HG03196 (cell line): Measurements from ENCODE around the gene SNW1.
"Not testable (repeated sequence)": the region's sequence is repeated elsewhere in the genome, so short reads cannot be mapped to it uniquely, and the experiment has no call there.

Experiments used
- ATAC-seq: cut with Tn5 transposase; IDR thresholded peaks from one replicate; pipeline ENCODE4 v1.9.1; 2021; ENCODE audit not compliant: unreplicated experiment

The SNW1 gene

DNA sequence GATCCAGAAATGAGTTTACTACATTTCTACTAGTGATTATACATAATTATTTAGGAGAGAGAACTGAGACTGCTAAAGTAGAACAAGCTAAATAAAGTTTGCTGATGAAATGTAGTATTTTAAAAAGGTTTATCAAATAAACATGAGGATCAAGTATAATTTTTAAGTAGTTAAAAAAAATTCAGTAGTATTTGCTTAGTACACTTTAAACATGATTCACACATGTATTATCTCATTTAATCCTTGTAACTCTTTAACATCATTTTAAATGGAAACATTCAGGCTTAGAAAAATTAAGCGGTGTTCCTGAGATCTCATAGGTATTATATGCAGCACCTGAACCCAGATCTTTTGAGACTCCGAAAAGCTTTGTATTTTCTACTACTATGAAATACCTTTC lies 8.7 kb downstream of the SNW1 start:
- ATAC-seq = no peak

- not testable (repeated sequence) for ATAC-seq
These were observed 13.5 kb downstream of the SNW1 start for GRCh38 chr14:77747425-77747824.

- no peak for ATAC-seq
These were observed 14.8 kb downstream of the SNW1 start for GRCh38 chr14:77746064-77746702.

- ATAC-seq = no peak
These were observed 19.5 kb downstream of the SNW1 start for GRCh38 chr14:77741438-77741837.

- ATAC-seq = no peak
These were observed 22.3 kb downstream of the SNW1 start for GRCh38 chr14:77738559-77739250.

GRCh38 chr14:77730976-77731497 lies 29.9 kb downstream of the SNW1 start:
- ATAC-seq = no peak

GRCh38 chr14:77722301-77722700 lies 38.7 kb downstream of the SNW1 start:
- ATAC-seq = no peak

DNA sequence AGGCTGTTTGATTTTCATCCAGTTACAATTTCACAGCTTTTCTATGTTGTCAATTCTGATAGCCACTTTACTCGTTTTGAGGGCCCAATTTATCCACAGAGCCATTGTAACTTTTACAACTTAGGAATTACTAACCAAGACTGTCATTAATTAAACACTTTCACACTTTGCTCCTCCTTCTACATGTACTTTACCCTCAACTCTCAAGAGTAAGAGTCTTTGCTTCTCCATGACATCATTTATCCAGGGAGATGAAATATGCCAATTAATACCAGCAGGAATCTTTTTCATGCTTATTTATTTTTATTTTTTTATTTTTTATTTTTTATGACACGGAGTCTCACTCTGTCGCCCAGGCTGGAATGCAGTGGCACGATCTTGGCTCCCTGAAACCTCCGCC lies 39.5 kb downstream of the SNW1 start:
- ATAC-seq = no peak

DNA sequence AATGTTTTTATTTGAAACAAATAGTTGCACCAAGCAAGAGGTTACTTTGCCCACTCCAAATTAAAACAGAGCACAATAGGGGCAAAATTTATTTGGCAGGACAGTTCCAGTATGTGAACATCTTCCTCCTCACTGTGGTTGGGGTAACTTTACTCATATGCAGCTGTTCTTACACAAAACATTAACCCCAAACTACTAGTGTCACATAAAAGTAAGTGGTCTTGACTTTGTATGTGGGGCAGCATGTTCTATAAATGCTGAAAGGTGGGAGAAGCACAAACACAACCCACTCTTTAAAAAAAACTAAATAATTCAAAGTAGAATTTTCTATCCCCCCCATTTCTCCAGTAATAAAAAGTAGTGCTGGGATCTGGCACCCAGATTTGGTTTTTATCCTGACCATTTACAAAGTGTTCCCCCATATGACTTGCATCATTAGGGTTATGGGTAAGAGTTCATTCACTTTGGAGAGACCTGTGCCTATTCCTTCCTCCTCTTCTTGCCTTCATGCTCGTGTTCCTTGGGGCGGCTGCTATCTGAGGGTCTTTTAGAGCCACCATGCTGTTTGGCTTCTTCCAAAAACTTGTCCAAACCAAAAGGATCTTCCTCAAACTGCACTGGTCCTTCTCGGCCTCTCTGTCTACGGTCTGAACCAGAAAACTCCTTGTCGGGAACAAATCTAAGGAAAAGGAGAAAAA lies 43.2 kb downstream of the SNW1 start:
- ATAC-seq = no peak

DNA sequence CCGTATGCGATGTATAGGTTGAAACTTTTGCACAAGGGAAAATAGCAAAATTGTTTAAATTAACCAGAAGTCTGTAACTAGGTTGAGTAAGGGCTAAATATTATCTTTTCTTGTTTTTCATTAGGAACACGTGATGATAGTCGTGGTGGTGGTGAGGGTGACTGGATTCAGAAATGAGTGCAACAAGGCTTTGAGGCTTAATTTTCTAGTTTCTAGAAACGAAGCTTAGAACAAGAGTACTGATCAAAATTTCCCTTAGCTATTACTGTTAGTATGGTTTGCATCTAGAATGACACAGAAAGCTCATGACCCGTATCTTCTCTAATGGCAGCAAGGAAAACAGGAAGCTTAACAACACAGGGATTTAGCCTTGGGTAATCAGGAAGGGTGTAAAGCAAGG lies 46.0 kb downstream of the SNW1 start:
- ATAC-seq = no peak

- no peak for ATAC-seq
These were observed 50.6 kb downstream of the SNW1 start for GRCh38 chr14:77710364-77710763.

- ATAC-seq = no peak
These were observed 51.5 kb downstream of the SNW1 start for GRCh38 chr14:77709412-77709811.

DNA sequence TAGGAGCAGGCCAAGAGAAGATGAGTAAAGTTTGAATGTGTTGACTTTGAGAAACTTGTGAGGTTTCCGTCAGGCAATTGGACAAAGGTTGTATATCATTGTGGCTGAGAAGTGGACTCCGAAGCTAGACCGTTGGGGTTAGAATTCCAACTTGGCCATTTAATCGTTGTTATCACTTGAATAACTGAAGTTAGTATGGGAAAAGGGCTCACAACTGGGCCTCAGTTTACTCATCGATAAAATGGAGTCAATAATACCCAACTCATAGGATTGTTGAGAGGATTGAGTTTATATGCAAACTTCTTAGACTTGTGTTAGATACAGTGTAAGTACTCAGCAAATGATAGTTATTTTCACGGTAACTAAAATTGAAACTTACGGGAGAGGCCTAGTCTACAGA lies 52.2 kb downstream of the SNW1 start:
- no peak for ATAC-seq

DNA sequence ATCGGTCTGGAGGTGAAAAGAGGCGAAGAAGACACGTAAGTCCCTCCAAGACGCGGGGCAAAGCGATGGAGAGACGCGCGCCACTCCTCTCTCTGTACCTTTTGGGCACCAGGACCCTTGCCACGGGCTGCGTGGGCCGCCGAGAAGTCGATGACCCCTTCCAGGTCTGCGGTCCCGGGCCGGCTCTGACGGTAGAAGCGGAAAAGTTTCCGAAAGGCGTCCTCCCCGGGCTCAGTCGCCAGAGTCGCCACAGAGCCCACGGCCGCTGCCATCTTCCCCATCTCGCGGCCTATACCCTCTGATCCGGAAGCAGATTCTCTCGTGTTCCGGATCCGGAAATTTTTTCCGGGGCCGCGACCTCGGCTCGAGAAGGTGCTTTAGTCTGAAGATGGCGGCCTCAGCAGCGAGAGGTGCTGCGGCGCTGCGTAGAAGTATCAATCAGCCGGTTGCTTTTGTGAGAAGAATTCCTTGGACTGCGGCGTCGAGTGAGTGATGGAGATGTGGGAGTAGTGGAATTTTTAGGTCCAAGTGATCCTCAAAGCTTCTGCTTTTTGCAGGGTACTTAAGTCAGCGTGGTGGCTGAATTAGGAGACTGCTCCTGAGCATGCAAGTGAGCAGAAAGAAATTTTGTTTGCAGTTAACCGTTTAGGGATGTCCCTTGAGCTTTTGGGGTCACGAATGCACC lies 53.1 kb downstream of the SNW1 start, which contains the start of the genes ALKBH1 and SLIRP:
Gene ALKBH1, minus strand, starts transcription at position 300 of the 685 bp plus-strand sequence. Its CDS starts 19 bp downstream, at position 281.
Gene SLIRP, plus strand, starts transcription at position 380 of the 685 bp plus-strand sequence. Its CDS starts 9 bp downstream, at position 389.
- ATAC-seq = peak; percentile 95

DNA sequence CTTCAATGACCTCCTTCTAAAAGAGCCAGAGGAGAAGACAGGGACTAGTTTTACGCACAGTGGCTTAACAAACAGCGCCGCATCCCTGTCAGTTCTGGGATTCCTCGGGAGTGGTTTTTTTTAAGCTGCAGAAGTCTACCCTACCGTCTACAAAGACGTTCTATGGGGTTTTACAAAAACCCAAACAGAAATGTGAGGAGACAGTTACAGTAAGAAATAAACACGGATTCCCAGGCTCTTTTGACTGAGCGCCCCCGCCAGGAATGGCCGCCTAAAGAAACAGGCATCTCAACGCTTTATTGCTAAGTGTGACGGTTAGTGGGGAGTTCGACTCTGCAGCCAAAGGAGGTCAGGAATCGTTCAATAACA lies 53.6 kb downstream of the SNW1 start:
- peak; percentile 15 for ATAC-seq

DNA sequence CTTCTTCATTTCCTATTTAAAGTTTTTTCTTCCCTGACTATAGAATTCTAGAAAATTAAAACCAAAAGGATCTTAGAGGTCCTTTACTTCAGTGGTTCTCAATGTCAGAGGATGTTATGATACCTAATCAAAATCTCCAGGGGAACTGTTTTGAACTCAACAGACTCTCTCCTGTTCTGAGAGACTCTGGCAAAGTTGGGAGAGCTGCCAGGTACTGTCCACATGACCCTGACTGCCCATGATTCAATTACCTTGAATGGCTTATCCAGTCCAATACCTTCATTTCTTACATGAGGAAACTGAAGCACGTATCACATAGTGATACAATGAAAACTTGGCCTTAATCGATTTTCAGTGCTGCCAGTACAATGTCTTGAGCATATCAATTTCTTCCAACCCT lies 69.7 kb downstream of the SNW1 start:
- no peak for ATAC-seq

- no peak for ATAC-seq
These were observed 78.8 kb downstream of the SNW1 start for GRCh38 chr14:77682158-77682553.

- no peak for ATAC-seq
These were observed 79.5 kb downstream of the SNW1 start for GRCh38 chr14:77681196-77682157.

- no peak for ATAC-seq
These were observed 86.0 kb downstream of the SNW1 start for GRCh38 chr14:77674931-77675330.

GRCh38 chr14:77673193-77673592 lies 87.8 kb downstream of the SNW1 start:
- no peak for ATAC-seq
